Heart right ventricle (tissue), 16 donors: Measurements from ENCODE around the gene CTDSP1. TPM values are rescaled to one million over a fixed set of nuclear protein-coding genes. Genes with fewer than 3 reads are reported as not detected.
A peak's percentile ranks its signal among the peaks of the same experiment; 100 is the strongest.

Experiments
- ATAC-seq, 8 donors: fragments of 200-7000 bp; cut with Tn5 transposase; one replicate each; pipeline ENCODE4 v1.9.1; 2020; ENCODE audit warnings: mild to moderate bottlenecking in 8 of 8, moderate library complexity in 8 of 8, moderate number of reproducible peaks in 1 of 8
- DNase-seq, 2 donors: peaks; one replicate each; pipeline ENCODE4 v3.0.0-alpha.2; 2020
- H3K27ac ChIP-seq, 10 donors: fragments of 200-600 bp; sonication (generic) in 2 of 10; one replicate each; pipeline versions ENCODE4 v1.5.0 to v1.8.0; 2020 to 2022; ENCODE audit warnings: mild to moderate bottlenecking in 3 of 10
- H3K27me3 ChIP-seq, 7 donors: fragments of 200-600 bp; one replicate each; pipeline ENCODE4 v1.8.0; 2021 to 2022; ENCODE audit warnings: mild to moderate bottlenecking in 2 of 7
- H3K36me3 ChIP-seq, 9 donors: fragments of 200-600 bp; sonication (generic) in 1 of 9; one replicate each; pipeline versions ENCODE4 v1.5.0 to v1.8.0; 2020 to 2022; ENCODE audit warnings: mild to moderate bottlenecking in 2 of 9
- H3K4me1 ChIP-seq, 9 donors: fragments of 200-600 bp; sonication (generic) in 1 of 9; one replicate each; pipeline versions ENCODE4 v1.5.0 to v1.8.0; 2020 to 2022; ENCODE audit warnings: mild to moderate bottlenecking in 4 of 9
- H3K4me3 ChIP-seq, 10 donors: fragments of 200-600 bp; sonication (generic) in 2 of 10; one replicate each; pipeline versions ENCODE4 v1.5.0 to v1.8.0; 2020 to 2022; ENCODE audit warnings: mild to moderate bottlenecking in 7 of 10, moderate library complexity in 2 of 10
- H3K9me3 ChIP-seq, 11 donors: fragments of 200-600 bp in 10 of 11; sonication (generic) in 2 of 11; one replicate each; pipeline versions ENCODE4 v1.5.0 to v1.8.0; 2013 to 2022; ENCODE audit warnings: mild to moderate bottlenecking in 2 of 11, control low read depth in 1 of 11, moderate library complexity in 1 of 11
- WGBS, 2 donors: extraction: QIAGEN DNeasy Blood & Tissue Kit; methylation state at CpG; one replicate each; pipeline ENCODE4 v1.1.7; 2013; ENCODE audit warnings: inconsistent platforms in 1 of 2; 5-methylcytosine and 5-hydroxymethylcytosine counted together
- intact Hi-C, 10 donors: fragments of 100-400 bp; cut with DNase I; formaldehyde crosslinking; loops; one replicate each; pipeline versions ENCODE4 v1.11.1 to v1.14.2; 2022
- polyA plus RNA-seq, 2 donors: library from polyadenylated mRNA; stranded (reverse); fragments of 200-250 nt; gene quantifications; one replicate each; pipeline ENCODE4 v1.2.3, GENCODE V29; 2013
- total RNA-seq, 10 donors: library from RNA; stranded (reverse); fragmentation: NEBNext Ultra II Directional in 3 of 10; extraction: Animal tissue kit (Norgen Biotek cat#: 25700) in 3 of 10; gene quantifications; one replicate each; pipeline versions ENCODE4 v1.2.1 to v1.2.4, GENCODE V29; 2021 to 2023
- TF ChIP-seq, protein P1 (sequence below), 9 donors: fragments of 200-600 bp; sonication (generic) in 2 of 9; IDR thresholded peaks; one replicate each; pipeline versions ENCODE4 v1.5.0 to v1.8.0; 2021 to 2022; ENCODE audit warnings: antibody characterized with exemption in 9 of 9, mild to moderate bottlenecking in 5 of 9, moderate library complexity in 1 of 9
- donor health status: Arrhythmogenic right ventricular cardiomyopathy.
- donor health status: ischemic (EF 13 %, LVEDD 7.1; RV severe dilation, severe dysfunction).
- donor health status: healthy with polysubstance abuse.
- donor health status: DM: no; HTN: yes; CAD: no.
- donor health status: DM: no; HTN: no; CAD: no.
- donor health status: ischemic (EF 25% LVEDD 6.9; RV normal size, moderate dysfunction).
- donor health status: ischemic (EF 25% LVEDD 5.7; RV mildly dilated, moderate dysfunction).
- donor health status: healthy.
- donor health status: DM: yes; HTN: yes; CAD: no.
- donor health status: Ischemic cardiomyopathy.
- donor health status: ischemic (EF 35%, LVEDD 5.7; RV mildly dilated, moderate dysfunction).
- donor health status: nonischemic (EF 11% LVEDD 7.7; RV severe dilation, severe dysfunction).
- donor health status: DM: yes; HTN: yes; CAD: no.
- donor health status: PGD.
- donor health status: ischemic (EF 29% LVEDD 5.4; RV normal size, mild dysfunction).
- donor health status: nonischemic (EF 23%, LVEDD 6.1; RV moderate dilation, normal function).

Gene CTDSP1
- total and polyA plus RNA-seq, 12 donors = 77.9 to 118 (median 89.5) TPM

DNA sequence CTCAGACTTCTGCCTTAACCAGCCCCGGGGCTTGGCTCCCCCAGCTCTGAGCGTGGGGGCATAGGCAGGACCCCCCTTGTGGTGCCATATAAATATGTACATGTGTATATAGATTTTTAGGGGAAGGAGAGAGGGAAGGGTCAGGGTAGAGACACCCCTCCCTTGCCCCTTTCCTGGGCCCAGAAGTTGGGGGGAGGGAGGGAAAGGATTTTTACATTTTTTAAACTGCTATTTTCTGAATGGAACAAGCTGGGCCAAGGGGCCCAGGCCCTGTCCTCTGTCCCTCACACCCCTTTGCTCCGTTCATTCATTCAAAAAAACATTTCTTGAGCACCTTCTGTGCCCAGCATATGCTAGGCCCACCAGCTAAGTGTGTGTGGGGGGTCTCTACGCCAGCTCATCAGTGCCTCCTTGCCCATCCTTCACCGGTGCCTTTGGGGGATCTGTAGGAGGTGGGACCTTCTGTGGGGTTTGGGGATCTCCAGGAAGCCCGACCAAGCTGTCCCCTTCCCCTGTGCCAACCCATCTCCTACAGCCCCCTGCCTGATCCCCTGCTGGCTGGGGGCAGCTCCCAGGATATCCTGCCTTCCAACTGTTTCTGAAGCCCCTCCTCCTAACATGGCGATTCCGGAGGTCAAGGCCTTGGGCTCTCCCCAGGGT lies 5.5 kb downstream of the CTDSP1 start:
- no peaks in the 10 kb centered on the region for H3K9me3 ChIP-seq
- H3K36me3 ChIP-seq = peaks cover 0 to 45% (median 37%) of the 10 kb centered on the region in 9 donors
- peaks cover 30 to 69% (median 55%) of the 10 kb centered on the region in 9 donors for H3K4me1 ChIP-seq
- TF ChIP-seq, protein P1, sequence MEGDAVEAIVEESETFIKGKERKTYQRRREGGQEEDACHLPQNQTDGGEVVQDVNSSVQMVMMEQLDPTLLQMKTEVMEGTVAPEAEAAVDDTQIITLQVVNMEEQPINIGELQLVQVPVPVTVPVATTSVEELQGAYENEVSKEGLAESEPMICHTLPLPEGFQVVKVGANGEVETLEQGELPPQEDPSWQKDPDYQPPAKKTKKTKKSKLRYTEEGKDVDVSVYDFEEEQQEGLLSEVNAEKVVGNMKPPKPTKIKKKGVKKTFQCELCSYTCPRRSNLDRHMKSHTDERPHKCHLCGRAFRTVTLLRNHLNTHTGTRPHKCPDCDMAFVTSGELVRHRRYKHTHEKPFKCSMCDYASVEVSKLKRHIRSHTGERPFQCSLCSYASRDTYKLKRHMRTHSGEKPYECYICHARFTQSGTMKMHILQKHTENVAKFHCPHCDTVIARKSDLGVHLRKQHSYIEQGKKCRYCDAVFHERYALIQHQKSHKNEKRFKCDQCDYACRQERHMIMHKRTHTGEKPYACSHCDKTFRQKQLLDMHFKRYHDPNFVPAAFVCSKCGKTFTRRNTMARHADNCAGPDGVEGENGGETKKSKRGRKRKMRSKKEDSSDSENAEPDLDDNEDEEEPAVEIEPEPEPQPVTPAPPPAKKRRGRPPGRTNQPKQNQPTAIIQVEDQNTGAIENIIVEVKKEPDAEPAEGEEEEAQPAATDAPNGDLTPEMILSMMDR (IDR thresholded peaks at IDR 0.05) = no peak
- H3K27me3 ChIP-seq = no peaks in the 10 kb centered on the region
- WGBS, 2 donors = 40 to 44% methylated on average over 8 of the region's 8 CpGs
- peak overlapping the region; percentile 81 to 95 (median 92) for H3K27ac ChIP-seq
- peak overlapping the region in 9 of 10 donors; percentile 28 to 63 (median 48) for H3K4me3 ChIP-seq
- no peak for DNase-seq
- intact Hi-C loops = loop anchor here in 8 of 10 donors (5.0 to 10.0 kb wide), 6 partner anchors 57 to 252 kb away; partner anchors contain the start of genes BCS1L (in 3 of the 8) and ZNF142 (in 3 of the 8)
- ATAC-seq = peak in 2 of 8 donors; percentile 0 to 1

DNA sequence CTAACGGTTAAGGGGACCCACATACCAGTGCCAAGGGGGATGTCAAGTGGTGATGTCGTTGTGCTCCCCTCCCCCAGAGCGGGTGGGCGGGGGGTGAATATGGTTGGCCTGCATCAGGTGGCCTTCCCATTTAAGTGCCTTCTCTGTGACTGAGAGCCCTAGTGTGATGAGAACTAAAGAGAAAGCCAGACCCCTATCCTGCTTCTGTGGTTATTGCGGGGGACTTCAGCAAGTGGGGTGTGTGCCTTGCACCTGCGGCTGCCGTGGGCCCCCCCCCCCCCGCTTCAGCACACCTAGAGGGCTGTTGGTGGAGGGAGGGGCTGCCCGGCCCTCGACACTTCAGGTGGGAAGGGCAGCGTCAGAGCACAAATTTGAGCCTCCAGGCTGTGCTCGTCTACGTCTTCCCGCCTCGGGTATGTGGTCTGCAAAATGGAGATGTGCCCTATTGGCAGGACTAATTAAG lies 6.1 kb downstream of the CTDSP1 start:
- Histone ChIP-seq H3K4me1 (peaks cover 30 to 69% (median 55%) of the 10 kb centered on the region in 9 donors), H3K4me3 (peak overlapping the region in 9 of 10 donors; percentile 28 to 63 (median 48)), H3K9me3 (no peaks in the 10 kb centered on the region), H3K36me3 (peaks cover 0 to 45% (median 37%) of the 10 kb centered on the region in 9 donors), H3K27ac (peak overlapping the region; percentile 81 to 95 (median 92)), H3K27me3 (no peaks in the 10 kb centered on the region)
- ATAC-seq = peak in 7 of 8 donors; percentile 0 to 21 (median 2)
- DNase-seq = peak in 1 of 2 donors; percentile 45
- TF ChIP-seq, protein P1 (IDR thresholded peaks at IDR 0.05) = no peak
- 3 to 4% methylated on average over 15 of the region's 15 CpGs for WGBS, 2 donors
- intact Hi-C loops = loop anchor here in 8 of 10 donors (2.0 to 10.0 kb wide), 9 partner anchors 57 to 252 kb away; partner anchors contain the start of genes BCS1L (in 3 of the 8) and ZNF142 (in 3 of the 8)

GRCh38 chr2:218406209-218406948 lies 6.7 kb downstream of the CTDSP1 start:
- peak; percentile 97 to 99 for DNase-seq
- ATAC-seq = peak; percentile 86 to 92 (median 88)
- peaks cover 0 to 41% (median 35%) of the 10 kb centered on the region in 9 donors for H3K36me3 ChIP-seq
- intact Hi-C loops = loop anchor here in 8 of 10 donors (2.0 to 10.0 kb wide), 9 partner anchors 56 to 251 kb away; partner anchors contain the start of genes BCS1L (in 3 of the 8) and ZNF142 (in 3 of the 8)
- 1% methylated on average over 43 to 56 of the region's 56 CpGs for WGBS, 2 donors
- no peaks in the 10 kb centered on the region for H3K9me3 ChIP-seq
- H3K27me3 ChIP-seq = no peaks in the 10 kb centered on the region
- peak overlapping the region; percentile 81 to 95 (median 92) for H3K27ac ChIP-seq
- peak overlapping the region; percentile 19 to 63 (median 50) for H3K4me3 ChIP-seq
- TF ChIP-seq, protein P1 (IDR thresholded peaks at IDR 0.05) = peak; percentile 55 to 88 (median 78)
- peaks cover 27 to 63% (median 50%) of the 10 kb centered on the region in 9 donors for H3K4me1 ChIP-seq
